KOPT-K1 (cell line): ENCODE results near the gene IVD.

Experiments
- H3K27ac ChIP-seq: fragments of 200-600 bp; sonication (generic); 2 replicates; pipeline ENCODE4 v1.5.1; 2016; ENCODE audit warnings: antibody characterized with exemption, mild to moderate bottlenecking, low read depth, low read length; ENCODE audit not compliant: poor library complexity, severe bottlenecking
- H3K36me3 ChIP-seq: fragments of 200-600 bp; sonication (generic); 2 replicates; pipeline ENCODE4 v1.5.1; 2017; ENCODE audit warnings: antibody characterized with exemption, mild to moderate bottlenecking, low read length, moderate library complexity; ENCODE audit not compliant: insufficient read depth
- H3K9me3 ChIP-seq: fragments of 200-600 bp; sonication (generic); 2 replicates; pipeline ENCODE4 v1.5.1; 2017; ENCODE audit warnings: antibody characterized with exemption, low read length, mild to moderate bottlenecking; ENCODE audit not compliant: insufficient read depth, poor library complexity, severe bottlenecking

The IVD gene

DNA sequence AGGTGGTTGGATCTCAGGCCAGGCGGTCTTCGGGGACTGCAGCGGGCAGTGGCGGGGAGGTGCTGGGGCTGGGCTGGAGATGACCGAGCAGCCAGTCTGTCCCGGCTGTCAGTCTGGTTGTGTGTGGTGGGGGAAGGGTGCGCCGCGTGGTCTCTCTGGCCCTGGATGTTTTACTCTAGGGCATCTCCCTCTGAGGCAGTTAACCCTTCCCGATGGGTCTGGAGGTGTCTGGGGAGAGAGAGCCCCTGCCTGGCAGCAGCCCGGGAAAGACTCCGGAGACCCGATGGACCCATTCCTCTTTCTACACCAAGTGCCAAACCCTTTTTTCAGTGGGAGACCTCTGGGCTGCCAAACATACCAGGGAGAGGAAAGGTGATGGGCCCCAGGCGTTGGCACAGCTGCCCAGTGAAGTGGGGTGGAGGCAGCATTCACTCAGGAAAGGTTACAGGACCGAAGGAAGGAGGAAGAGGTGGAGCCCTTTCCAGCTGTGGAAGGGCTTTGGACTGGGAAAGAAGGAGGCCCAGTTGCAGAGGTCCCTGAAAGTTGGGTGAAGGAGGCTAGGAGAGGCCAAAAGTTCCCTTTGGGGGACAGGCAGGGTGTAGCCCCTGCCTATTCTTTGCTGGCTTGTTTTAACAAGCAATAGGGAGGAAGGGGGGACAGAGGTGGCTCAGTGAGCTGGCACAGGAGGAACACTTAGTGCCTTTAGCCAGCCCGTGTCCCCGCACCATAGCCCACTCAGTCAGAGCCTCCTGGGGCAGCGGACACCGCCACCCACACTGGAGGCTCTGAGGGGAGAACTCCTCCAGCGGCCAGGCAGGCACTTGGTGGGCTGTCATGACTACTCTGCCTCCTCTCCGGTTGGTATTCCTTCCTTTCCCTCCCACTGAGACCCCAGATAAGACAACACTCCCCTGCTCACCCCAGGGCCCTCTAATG lies 32.4 kb downstream of the IVD start:
- Histone ChIP-seq H3K27ac (no peak overlapping the region), H3K36me3 (no peaks in the 10 kb centered on the region)

DNA sequence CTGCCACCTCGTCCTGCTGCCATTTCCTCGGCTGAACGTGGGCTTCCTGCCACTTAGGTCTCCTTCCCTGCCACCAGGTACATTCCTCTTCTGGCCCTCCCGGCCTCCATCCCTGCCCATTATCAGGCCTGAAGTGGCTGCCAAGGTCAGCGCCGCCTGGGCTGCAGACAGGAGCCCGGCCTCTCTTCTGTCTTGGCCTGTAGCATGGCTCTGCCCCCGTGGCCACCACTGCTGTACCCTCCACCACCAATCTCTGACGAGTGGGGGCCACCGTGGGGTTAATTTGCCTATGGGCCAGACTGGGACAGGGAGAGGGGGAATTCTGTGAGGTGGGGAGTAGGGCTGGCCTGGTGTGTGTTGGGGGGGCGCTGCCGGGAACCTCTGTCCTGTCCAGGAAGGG lies 33.1 kb downstream of the IVD start:
- Histone ChIP-seq H3K27ac (no peak overlapping the region), H3K9me3 (no peaks in the 10 kb centered on the region), H3K36me3 (no peaks in the 10 kb centered on the region)

More for the DNA sequence above, 32.4 kb downstream of the IVD start:
- no peaks in the 10 kb centered on the region for H3K9me3 ChIP-seq

DNA sequence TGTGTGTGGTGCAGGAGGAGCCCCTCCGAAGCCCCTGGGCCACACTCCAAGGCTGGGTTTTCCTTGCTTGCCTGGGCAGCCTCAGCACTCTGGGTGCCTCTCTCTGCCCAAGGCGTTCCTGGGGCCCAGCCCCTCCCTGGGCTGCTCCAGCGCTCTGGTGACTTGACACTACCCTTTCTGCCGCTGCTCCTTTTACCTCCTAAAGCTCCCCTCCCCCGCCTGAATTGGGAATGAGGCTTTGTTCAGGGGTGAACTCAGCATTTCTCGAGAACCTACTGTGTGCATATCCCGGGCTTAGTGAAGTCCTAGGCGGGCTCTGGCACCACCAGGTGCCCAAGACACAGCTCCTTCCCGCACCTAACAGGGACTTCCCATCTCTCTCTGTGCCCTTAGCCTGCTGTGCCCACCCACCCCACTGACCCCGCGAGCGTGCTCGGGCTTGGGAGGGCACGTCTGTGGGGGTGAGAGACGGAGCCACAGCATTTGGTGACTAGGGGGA lies 33.9 kb downstream of the IVD start:
- Histone ChIP-seq H3K9me3 (no peaks in the 10 kb centered on the region), H3K36me3 (no peaks in the 10 kb centered on the region), H3K27ac (no peak overlapping the region)

DNA sequence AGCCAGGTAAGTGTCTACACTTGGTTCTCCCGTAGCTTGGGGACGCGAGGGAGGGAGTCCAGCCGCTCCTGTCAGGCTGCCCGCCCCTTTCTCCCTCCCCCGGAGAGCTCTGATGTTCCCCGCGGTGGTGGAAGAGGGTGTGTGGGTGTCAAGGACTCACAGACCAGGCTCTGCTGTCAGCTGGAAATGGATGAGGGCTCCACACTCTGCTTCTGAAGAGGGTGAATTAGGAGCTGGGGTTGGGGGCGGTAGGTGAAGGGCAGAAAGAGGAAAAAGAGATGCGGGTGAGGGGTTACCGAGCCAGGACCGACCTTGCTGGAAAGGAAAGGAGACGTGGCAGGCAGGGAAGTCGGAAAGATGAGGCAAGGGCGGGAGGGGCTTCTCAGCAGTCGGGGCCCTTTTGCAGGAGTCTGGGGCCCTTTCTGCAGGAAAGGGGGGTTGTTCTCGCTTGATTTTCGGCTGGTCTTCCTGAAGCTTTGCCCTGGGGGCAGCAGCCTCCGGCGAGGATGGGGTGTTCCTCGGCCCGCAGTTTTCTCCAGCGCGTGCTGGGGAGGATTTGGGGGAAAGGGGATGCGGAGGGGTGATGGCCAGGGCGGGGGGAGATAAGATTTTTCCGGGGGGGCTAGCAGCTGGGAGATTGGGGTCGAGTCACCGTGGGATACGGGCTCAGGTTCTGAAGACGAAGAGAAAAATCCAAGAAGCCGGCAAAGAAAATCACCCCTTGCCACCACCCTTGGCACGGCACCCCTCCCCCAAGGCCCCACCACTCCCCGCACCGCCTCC lies 34.6 kb downstream of the IVD start:
- no peaks in the 10 kb centered on the region for H3K9me3 ChIP-seq
- H3K36me3 ChIP-seq, result no peaks in the 10 kb centered on the region
- H3K27ac ChIP-seq, result peak overlapping the region; percentile 42

DNA sequence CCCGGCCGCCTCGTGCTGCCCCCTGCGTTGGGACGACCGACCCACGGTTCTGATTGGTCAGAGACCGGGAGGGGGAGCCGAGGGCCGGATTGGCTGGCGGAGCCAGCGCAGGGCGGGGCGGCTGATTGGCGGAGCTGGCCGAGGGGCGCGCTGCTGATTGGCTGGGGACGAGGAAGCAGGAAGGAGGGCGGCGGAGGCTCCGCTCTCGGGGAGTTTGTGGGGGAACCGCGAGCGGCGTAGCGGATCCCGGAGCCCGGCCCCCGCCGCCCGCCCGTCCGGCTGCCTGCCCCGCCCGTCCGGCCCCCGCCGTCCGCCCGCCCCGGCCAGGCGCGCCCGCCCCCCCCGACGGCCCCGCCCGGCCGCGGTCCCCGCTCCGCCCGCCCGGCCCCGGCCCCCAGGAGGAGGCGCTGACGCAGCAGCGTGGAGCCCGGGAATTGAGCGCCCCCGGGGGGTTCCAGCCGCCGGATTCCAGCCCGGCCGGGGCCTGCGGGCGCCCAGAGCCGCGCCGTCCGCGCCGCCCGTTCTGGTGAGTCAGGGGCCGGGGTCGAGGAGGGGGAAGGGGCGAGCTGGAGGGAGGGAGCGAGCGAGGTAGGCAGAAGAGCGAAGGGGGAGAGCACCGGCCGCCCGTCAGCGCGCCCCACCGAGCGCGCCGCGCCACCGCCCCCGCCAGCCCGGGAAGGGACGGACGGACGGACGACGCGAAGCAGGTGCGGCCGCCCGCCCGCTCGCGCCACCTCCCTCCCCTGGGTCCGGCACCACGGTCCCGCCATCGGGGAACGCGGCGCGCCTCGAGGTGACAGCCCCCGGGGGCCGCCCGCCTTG lies 35.4 kb downstream of the IVD start, which contains the start of gene BAHD1:
TSS of gene BAHD1 (plus strand) at position 211 of the 822 bp plus-strand sequence. CDS start 17,512 bp downstream, outside the sequence.
- Histone ChIP-seq H3K9me3 (no peaks in the 10 kb centered on the region), H3K27ac (peak within 1 kb of the TSS; percentile 54), H3K36me3 (no peaks in the 10 kb centered on the region)

DNA sequence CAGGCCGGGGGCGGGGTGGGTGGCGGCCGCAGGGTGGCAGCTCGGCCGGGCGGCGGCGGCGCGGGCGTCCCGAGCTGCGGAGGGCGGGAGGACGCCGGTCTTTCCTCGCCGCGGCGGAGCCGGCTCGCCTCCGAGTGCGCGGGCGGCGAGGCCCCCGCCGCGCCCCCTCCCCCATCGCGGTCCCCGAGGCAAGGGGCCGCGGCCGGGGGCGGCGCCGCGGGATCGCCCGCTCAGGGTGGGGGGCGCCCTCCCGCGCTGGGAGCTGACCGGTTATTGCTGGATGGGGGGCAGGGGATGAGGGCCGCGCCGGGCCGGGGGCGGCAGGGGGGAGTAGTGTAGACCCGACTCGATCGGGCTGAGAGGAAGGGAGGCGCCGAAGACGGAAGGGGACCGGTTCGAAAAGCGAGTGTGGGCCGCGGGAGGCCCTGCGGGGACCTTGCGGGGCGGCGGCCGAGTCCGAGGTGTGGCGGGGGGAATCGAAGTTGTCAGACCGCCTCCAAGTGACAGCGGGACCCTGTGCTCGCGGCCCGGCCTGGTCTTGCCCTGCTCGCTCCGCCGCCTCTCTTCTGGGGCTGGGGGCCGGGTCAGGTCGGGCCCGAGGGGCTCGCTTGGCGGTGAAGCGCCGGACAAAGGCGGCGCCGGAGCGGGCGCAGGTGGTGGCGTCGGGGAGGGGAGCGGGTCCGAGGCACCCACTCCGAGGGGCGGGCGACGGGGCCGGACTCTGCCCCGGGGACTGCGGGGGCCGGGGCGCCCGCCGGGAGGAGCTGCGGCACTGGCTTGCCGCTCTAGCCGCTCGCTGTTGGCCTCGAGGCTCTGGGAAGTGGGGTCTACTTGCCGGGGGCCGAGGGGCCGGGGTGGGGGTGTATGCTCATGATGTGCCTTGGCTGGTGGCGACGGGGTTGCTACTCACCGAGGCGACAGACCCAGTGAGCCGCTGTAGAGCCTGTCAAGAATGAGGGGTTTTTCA lies 36.3 kb downstream of the IVD start:
- H3K27ac ChIP-seq, result peak overlapping the region; percentile 54

DNA sequence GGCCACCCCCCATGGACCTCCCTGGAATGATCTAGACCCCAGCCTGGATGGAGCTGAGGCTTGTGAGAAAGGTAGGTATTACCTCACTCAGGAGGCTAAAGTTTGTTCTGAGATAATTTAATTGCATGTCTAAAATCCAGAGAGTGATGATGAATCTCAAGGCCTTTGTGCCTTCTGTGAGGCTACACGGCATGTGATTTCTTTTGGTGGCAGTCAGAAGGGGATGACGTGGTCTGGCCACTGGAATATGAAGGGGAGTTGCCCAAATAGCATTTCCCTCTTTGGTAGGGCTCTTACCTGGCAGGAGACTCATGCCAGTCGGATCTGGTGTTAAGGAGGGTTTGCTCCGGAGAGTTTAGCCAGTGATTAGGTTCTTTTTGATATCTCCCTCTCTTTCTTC lies 37.7 kb downstream of the IVD start:
- Histone ChIP-seq H3K36me3 (no peaks in the 10 kb centered on the region), H3K27ac (no peak overlapping the region), H3K9me3 (no peaks in the 10 kb centered on the region)

More for the DNA sequence above, 36.3 kb downstream of the IVD start:
- H3K36me3 ChIP-seq, result no peaks in the 10 kb centered on the region
- H3K9me3 ChIP-seq, result no peaks in the 10 kb centered on the region

DNA sequence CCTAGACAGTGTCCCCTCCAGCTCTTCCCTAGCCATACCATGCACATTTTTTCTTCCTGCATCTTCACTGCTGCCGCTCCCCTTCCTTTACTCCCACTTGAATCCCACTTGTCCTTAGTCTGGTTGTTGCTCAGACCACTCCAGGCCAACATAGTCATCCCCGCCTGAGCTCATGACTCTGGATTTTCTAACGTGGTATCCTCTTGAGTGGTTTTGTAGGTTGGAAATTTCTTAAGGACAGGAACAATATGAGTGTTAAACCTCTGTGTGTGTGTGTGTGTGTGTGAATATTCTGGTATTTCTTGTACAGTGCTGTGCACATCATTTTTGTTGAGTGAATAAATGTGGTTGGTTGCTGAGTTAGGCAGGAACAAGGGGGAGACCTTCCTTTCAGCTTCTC lies 38.3 kb downstream of the IVD start:
- no peaks in the 10 kb centered on the region for H3K9me3 ChIP-seq
- no peaks in the 10 kb centered on the region for H3K36me3 ChIP-seq
- no peak overlapping the region for H3K27ac ChIP-seq

DNA sequence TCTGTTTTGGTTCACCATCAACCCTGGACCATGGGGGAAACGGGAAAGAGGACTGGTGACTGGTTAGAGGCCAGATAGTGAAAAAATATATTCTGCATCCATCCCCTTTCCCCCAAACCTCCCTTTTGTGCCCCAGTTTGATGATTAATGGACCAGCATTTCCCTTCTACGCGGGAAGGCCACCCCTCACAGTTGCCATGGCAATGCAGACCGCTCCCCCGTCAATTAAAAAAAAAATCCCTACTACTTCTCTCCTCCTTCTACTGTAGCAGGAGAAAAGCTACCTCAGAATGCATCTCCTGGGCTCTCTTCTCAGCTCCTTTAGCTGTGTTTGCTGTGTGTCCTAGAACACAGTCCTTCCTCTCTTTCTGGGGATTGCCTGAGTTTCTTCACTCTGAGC lies 39.1 kb downstream of the IVD start:
- Histone ChIP-seq H3K27ac (no peak overlapping the region), H3K9me3 (no peaks in the 10 kb centered on the region), H3K36me3 (no peaks in the 10 kb centered on the region)

DNA sequence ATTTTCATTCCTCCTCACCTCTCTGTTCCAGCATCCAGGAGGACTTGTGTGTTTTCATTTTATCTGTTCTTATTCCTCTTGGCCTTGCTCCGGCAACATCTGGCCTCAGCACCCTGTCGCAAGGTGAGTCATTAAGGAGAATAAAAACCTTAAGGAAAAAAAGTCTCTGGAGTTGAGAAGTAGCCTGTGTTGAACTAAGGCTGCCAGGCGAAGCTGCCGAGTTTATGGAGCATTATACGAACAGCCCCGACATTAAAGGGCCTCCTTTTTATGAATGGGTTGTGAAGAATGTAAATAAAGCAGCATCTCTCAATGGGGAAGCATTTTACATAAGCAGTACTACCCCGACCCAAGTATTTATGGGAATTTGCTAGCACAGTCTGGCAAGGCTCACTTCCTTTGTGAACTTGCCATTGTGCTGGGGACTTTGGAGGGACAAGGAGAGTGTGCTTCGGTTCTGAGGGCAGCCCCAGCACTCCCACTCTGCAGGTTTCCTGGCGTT lies 39.9 kb downstream of the IVD start:
- Histone ChIP-seq H3K36me3 (no peaks in the 10 kb centered on the region), H3K9me3 (no peaks in the 10 kb centered on the region), H3K27ac (no peak overlapping the region)

DNA sequence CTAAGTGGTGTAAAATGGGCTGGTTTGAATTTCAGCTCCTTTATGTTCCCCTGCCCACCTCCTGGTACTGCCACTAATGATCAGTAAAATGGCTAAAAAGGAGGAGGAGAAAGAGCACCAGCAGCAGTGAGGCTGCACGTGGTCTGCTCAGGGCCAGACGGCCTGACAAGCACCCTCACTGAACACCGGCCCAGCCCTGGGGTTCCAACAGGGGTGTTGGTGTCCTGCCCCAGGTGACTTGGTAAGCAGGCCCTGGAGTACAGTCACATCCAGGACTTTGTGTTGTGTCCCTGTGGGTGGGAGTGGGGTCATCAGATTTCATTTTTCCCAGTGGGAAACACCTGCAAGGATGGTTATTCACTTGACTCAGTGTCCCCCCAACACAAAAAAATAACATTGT lies 40.5 kb downstream of the IVD start:
- no peaks in the 10 kb centered on the region for H3K36me3 ChIP-seq
- no peak overlapping the region for H3K27ac ChIP-seq
- no peaks in the 10 kb centered on the region for H3K9me3 ChIP-seq

DNA sequence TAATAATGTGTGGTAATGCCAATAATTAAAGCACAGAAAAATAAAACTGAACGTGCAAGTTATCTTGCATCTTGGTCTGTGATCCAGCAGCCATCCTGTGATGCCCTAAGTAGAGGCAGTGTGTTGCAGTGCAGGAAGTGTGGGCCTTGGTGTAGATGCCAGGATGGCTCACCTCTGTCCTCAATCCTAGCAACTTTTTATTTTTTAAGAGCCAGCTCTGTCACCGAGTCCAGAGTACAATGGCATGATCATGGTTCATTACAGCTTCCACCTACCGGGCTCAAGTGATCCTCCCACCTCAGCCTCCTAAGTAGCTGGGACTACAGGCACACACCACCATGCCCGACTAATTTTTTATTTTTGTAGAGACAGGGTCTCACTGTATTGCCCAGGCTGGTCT lies 42.8 kb downstream of the IVD start:
- no peaks in the 10 kb centered on the region for H3K36me3 ChIP-seq
- H3K27ac ChIP-seq, result no peak overlapping the region

DNA sequence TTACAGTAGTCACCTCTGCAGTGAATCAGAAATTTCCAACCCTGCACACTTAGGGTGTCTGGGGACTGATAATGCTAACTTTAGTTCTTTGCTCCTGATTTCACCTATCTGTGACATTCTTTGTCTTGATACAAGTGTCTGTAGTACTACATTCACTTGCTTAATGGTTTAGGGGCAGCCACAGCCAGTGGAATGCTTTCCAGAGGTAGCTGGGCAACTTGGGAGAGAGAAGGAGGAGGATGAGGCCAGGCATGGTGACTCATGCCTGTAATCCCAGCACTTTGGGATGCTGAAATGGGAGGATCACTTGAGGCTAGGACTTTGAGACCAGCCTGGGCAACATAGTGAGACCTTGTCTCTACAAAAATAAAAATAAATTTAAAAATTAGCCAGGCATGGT lies 43.7 kb downstream of the IVD start:
- Histone ChIP-seq H3K27ac (no peak overlapping the region), H3K36me3 (no peaks in the 10 kb centered on the region), H3K9me3 (no peaks in the 10 kb centered on the region)

More for the DNA sequence above, 42.8 kb downstream of the IVD start:
- no peaks in the 10 kb centered on the region for H3K9me3 ChIP-seq
